ENCODE data around the gene MMP25.
"Not testable (repeated sequence)": the region's sequence is repeated elsewhere in the genome, so short reads cannot be mapped to it uniquely, and the experiment has no call there.

The MMP25 gene

DNA sequence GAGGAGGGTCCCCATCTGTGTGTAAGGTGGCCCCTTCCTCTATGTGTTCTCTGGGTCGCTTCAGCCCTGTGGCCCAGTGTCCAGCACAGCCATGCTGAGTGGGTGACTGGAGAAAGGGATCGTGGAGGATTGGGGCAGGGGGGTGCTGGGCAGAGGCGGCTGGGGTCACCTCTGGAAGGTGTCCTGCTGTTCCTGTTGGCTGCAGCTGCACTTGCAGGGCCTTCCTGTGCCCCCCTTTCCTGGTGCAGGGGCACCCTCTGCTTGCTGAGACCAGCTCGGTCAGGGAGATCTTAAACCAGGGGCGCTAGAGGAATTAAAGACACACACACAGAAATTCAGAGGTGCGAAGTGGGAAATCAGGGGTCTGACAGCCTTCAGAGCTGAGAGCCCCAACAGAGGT, 30.2 kb downstream of the MMP25 start:
- intact Hi-C loops (cut with DNase I; ENCODE audit: low total_unique reads), result no loop called here

GRCh38 chr16:3080024-3080423, 33.7 kb downstream of the MMP25 start:
- H3K27ac ChIP-seq, result no peak overlapping the region
- no peaks in the 10 kb centered on the region for H3K9me3 ChIP-seq
- intact Hi-C loops (cut with DNase I; ENCODE audit: low total_unique reads), result no loop called here
- DNase-seq, result no peak
- H3K4me3 ChIP-seq, result no peak overlapping the region
- H3K36me3 ChIP-seq, result no peaks in the 10 kb centered on the region
- peaks cover 0 to 10% of the 10 kb centered on the region in 2 donors for H3K27me3 ChIP-seq
- H3K4me1 ChIP-seq, result no peaks in the 10 kb centered on the region
- TF ChIP-seq CTCF (IDR thresholded peaks at IDR 0.05), result no peak

More for the DNA sequence above, 30.2 kb downstream of the MMP25 start:
- Histone ChIP-seq H3K27ac (no peak overlapping the region), H3K9me3 (no peaks in the 10 kb centered on the region), H3K36me3 (no peaks in the 10 kb centered on the region), H3K27me3 (peaks cover 0 to 17% of the 10 kb centered on the region in 2 donors), H3K4me1 (no peaks in the 10 kb centered on the region), H3K4me3 (no peak overlapping the region)
- no peak for DNase-seq
- no peak for TF ChIP-seq CTCF (IDR thresholded peaks at IDR 0.05)

DNA sequence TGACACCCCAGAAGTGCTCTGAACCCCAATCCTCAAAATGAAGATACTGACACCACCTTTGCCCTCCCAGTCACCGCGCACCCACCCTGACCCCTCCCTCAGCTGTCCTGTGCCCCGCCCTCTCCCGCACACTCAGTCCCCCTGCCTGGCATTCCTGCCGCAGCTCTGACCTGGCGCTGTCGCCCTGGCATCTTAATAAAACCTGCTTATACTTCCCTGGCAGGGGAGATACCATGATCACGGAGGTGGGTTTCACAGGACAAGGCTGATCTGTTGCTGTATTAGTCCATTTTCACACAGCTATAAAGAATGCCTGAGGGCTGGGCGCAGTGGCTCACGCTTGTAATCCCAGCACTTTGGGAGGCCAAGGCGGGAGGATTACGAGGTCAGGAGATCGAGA, 35.6 kb downstream of the MMP25 start:
- intact Hi-C loops (cut with DNase I; ENCODE audit: low total_unique reads); H3K36me3 ChIP-seq; H3K9me3 ChIP-seq; H3K4me3 ChIP-seq; H3K4me1 ChIP-seq; DNase-seq; H3K27ac ChIP-seq; H3K27me3 ChIP-seq: not testable (repeated sequence)

DNA sequence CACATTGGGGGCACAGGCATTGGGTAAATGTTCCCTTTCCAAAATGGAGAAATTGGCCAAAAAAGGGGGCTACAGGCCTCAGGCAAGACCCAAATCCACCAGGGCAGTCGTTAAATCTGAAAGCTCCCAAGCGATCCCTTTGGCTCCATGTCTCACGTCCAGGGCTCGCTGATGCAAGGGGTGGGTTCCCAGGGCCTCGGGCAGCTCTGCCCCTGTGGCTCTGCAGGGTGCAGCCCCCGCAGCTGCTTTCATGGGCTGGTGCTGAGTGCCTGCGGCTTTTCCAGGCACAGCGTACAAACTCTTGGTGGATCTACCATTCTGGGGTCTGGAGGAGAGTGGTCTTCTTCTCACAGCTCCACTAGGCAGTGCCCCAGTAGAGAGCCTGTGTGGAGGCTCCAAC, 37.0 kb downstream of the MMP25 start:
- intact Hi-C loops (cut with DNase I; ENCODE audit: low total_unique reads); H3K27ac ChIP-seq; H3K4me3 ChIP-seq; H3K9me3 ChIP-seq; H3K4me1 ChIP-seq; H3K36me3 ChIP-seq; DNase-seq: not testable (repeated sequence)
- H3K27me3 ChIP-seq, result peaks cover 0 to 17% of the 10 kb centered on the region in 2 donors

GRCh38 chr16:3084491-3084890, 38.1 kb downstream of the MMP25 start:
- no peaks in the 10 kb centered on the region for H3K4me1 ChIP-seq
- intact Hi-C loops (cut with DNase I; ENCODE audit: low total_unique reads), result no loop called here
- no peaks in the 10 kb centered on the region for H3K36me3 ChIP-seq
- no peaks in the 10 kb centered on the region for H3K9me3 ChIP-seq
- no peak overlapping the region for H3K4me3 ChIP-seq
- no peak for TF ChIP-seq CTCF (IDR thresholded peaks at IDR 0.05)
- peaks cover 0 to 28% of the 10 kb centered on the region in 2 donors for H3K27me3 ChIP-seq
- no peak for DNase-seq
- no peak overlapping the region for H3K27ac ChIP-seq

GRCh38 chr16:3084969-3085670, 38.8 kb downstream of the MMP25 start:
- Histone ChIP-seq H3K36me3 (no peaks in the 10 kb centered on the region), H3K4me3 (no peak overlapping the region), H3K27ac (no peak overlapping the region), H3K9me3 (no peaks in the 10 kb centered on the region), H3K27me3 (peaks cover 0 to 35% of the 10 kb centered on the region in 2 donors), H3K4me1 (no peaks in the 10 kb centered on the region)
- no peak for TF ChIP-seq CTCF (IDR thresholded peaks at IDR 0.05)
- intact Hi-C loops (cut with DNase I; ENCODE audit: low total_unique reads), result no loop called here
- no peak for DNase-seq
